PC-3 (cell line): Measurements from ENCODE around the gene ATF7. TPM values are rescaled to one million over a fixed set of nuclear protein-coding genes. Genes with fewer than 3 reads are reported as not detected.
A peak's percentile ranks its signal among the peaks of the same experiment; 100 is the strongest.

ENCODE experiments used
- ATAC-seq: fragments of 200-7000 bp; cut with Tn5 transposase; 2 replicates; pipeline ENCODE4 v1.9.1; 2020; ENCODE audit warnings: mild to moderate bottlenecking, moderate library complexity
- BruUV-seq: library from RNA; stranded (reverse); fragments of 400-500 nt; replicated peaks from 2 replicates; lab custom pipeline; 2021; lab: Mats Ljungman, UMichigan
- CTCF ChIA-PET: fragments of 300-600 bp; sonication (Branson Sonifier 250); formaldehyde crosslinking; loops from one replicate; lab custom pipeline; 2022; ENCODE audit warnings: antibody characterized with exemption; lab: Charles Lee
- POLR2A ChIA-PET: fragments of 300-600 bp; sonication (Branson Sonifier 250); formaldehyde crosslinking; loops from one replicate; lab custom pipeline; 2022; ENCODE audit warnings: antibody characterized with exemption; ENCODE audit not compliant: unreplicated experiment; lab: Charles Lee
- DNase-seq: peaks from one replicate; pipeline ENCODE4 v3.0.0-alpha.2; 2015
- H2AFZ ChIP-seq: fragments of 300-600 bp; sonication (generic); 2 replicates; pipeline ENCODE4 v1.6.0; 2016; ENCODE audit warnings: antibody characterized with exemption, low read length
- H3F3A ChIP-seq: fragments of 300-600 bp; sonication (generic); one replicate; pipeline ENCODE4 v1.6.0; 2017; ENCODE audit warnings: antibody characterized with exemption, low read length, control low read depth, mild to moderate bottlenecking; ENCODE audit not compliant: unreplicated experiment
- H3K27ac ChIP-seq: fragments of 300-600 bp; sonication (generic); 2 replicates; pipeline ENCODE4 v1.5.1; 2016; ENCODE audit warnings: mild to moderate bottlenecking, low read length
- H3K27me3 ChIP-seq: fragments of 300-600 bp; sonication (generic); 2 replicates; pipeline ENCODE4 v1.6.1; 2016; ENCODE audit warnings: low read length, mixed read lengths
- H3K36me3 ChIP-seq: fragments of 300-600 bp; sonication (generic); 2 replicates; pipeline ENCODE4 v1.6.1; 2016; ENCODE audit warnings: low read depth, mixed run types, low read length, mixed read lengths
- H3K4me1 ChIP-seq: fragments of 300-600 bp; sonication (generic); 2 replicates; pipeline ENCODE4 v1.5.1; 2016; ENCODE audit warnings: low read length; ENCODE audit not compliant: insufficient read depth
- H3K4me2 ChIP-seq: fragments of 300-600 bp; sonication (generic); 2 replicates; pipeline ENCODE4 v1.6.0; 2016; ENCODE audit warnings: low read length
- H3K4me3 ChIP-seq: fragments of 300-600 bp; sonication (generic); 2 replicates; pipeline ENCODE4 v1.5.1; 2016; ENCODE audit warnings: mild to moderate bottlenecking, low read length, mixed read lengths
- H3K79me2 ChIP-seq: fragments of 300-600 bp; sonication (generic); 2 replicates; pipeline ENCODE4 v1.6.1; 2017; ENCODE audit warnings: low read length, mixed read lengths
- H3K9ac ChIP-seq: fragments of 300-600 bp; sonication (generic); 2 replicates; pipeline ENCODE4 v1.6.0; 2016; ENCODE audit warnings: mild to moderate bottlenecking, low read length
- H3K9me2 ChIP-seq: fragments of 300-600 bp; sonication (generic); replicated peaks from 2 replicates; pipeline ENCODE4 v1.6.1; 2016; ENCODE audit warnings: mixed run types, low read length, mixed read lengths
- H3K9me3 ChIP-seq: fragments of 300-600 bp; sonication (generic); 2 replicates; pipeline ENCODE4 v1.6.1; 2016; ENCODE audit warnings: low read length, mixed read lengths
- H4K20me1 ChIP-seq: fragments of 300-600 bp; sonication (generic); 2 replicates; pipeline ENCODE4 v1.6.1; 2016; ENCODE audit warnings: low read length, mixed read lengths
- CTCF ChIP-seq: fragments of 300-600 bp; sonication (generic); conservative IDR thresholded peaks from 2 replicates; pipeline ENCODE4 v1.5.1; 2017; ENCODE audit warnings: antibody characterized with exemption, low read depth, mild to moderate bottlenecking, low read length
- EZH2 ChIP-seq: fragments of 300-600 bp; sonication (generic); IDR thresholded peaks from one replicate; pipeline ENCODE4 v1.6.1; 2017; ENCODE audit warnings: antibody characterized with exemption, mild to moderate bottlenecking, low read length; ENCODE audit not compliant: unreplicated experiment
- EZH2phosphoT487 ChIP-seq: fragments of 300-600 bp; sonication (generic); IDR thresholded peaks from 2 replicates; pipeline ENCODE4 v1.6.1; 2018; ENCODE audit warnings: mild to moderate bottlenecking, antibody characterized with exemption, low read length, borderline replicate concordance
- intact Hi-C: fragments of 100-400 bp; cut with micrococcal nuclease; formaldehyde crosslinking; loops from 2 replicates; pipeline ENCODE4 v1.9.0; 2023
- total RNA-seq: library from RNA; depleted of rRNA; stranded (reverse); fragments of >200 nt; gene quantifications from 2 replicates; pipeline ENCODE4 v1.2.3, GENCODE V29; 2014

The ATF7 gene
- total RNA-seq, 1 experiment from 2014 or later: 7.9 TPM

- ATAC-seq (peak; percentile 31), DNase-seq (peak; percentile 53)
- intact Hi-C loops: no loop called here
- Histone ChIP-seq H3K4me3 (no peak overlapping the region), H3K36me3 (peaks cover 21% of the 10 kb centered on the region; the same call in 1 of the 2 replicates), H3K4me2 (no peak overlapping the region), H3K79me2 (peaks cover 27% of the 10 kb centered on the region), H3K27me3 (no peaks in the 10 kb centered on the region), H3K27ac (peak overlapping the region; percentile 42), H3K9me3 (no peaks in the 10 kb centered on the region), H2AFZ (no peak overlapping the region), H3K9ac (0 out of 2 replicates have a peak overlapping the region, but pooled peaks have one; percentile 20), H3K9me2 (no peaks in the 10 kb centered on the region), H3F3A (no peaks in the 10 kb centered on the region), H4K20me1 (no peaks in the 10 kb centered on the region), H3K4me1 (peaks cover 28% of the 10 kb centered on the region)
- CTCF ChIA-PET: interaction anchor here (0.6 to 0.7 kb wide), 2 partner anchors 24 to 186 kb away, joined by 5 to 9 read pairs; no protein-coding TSS in a partner anchor
- POLR2A ChIA-PET: no interaction called here
- TF ChIP-seq EZH2phosphoT487 (no peak), CTCF (no peak), EZH2 (no peak)
- BruUV-seq: no TSS peak
Observed at GRCh38 chr12:53505555-53506449, 120.4 kb downstream of the ATF7 start.

GRCh38 chr12:53505086-53505485 is 121.1 kb downstream of the ATF7 start:
- no peaks in the 10 kb centered on the region for H3K9me2 ChIP-seq
- ATAC-seq (peak; percentile 2; the same call in 1 of the 2 replicates), DNase-seq (peak; percentile 59)
- H2AFZ ChIP-seq: no peak overlapping the region
- H3K36me3 ChIP-seq: peaks cover 21% of the 10 kb centered on the region; the same call in 1 of the 2 replicates
- no peaks in the 10 kb centered on the region for H3F3A ChIP-seq
- H3K27me3 ChIP-seq: no peaks in the 10 kb centered on the region
- intact Hi-C loops: no loop called here
- no peaks in the 10 kb centered on the region for H3K9me3 ChIP-seq
- POLR2A ChIA-PET: no interaction called here
- peak overlapping the region; percentile 42 for H3K27ac ChIP-seq
- 0 out of 2 replicates have a peak overlapping the region, but pooled peaks have one; percentile 20 for H3K9ac ChIP-seq
- H3K79me2 ChIP-seq: peaks cover 27% of the 10 kb centered on the region
- TF ChIP-seq CTCF (no peak), EZH2phosphoT487 (no peak), EZH2 (no peak)
- no peaks in the 10 kb centered on the region for H4K20me1 ChIP-seq
- CTCF ChIA-PET: interaction anchor here (0.6 to 0.7 kb wide), 2 partner anchors 23 to 95 kb away, joined by 3 to 9 read pairs; no protein-coding TSS in a partner anchor
- peaks cover 32% of the 10 kb centered on the region for H3K4me1 ChIP-seq
- H3K4me2 ChIP-seq: no peak overlapping the region
- no peak overlapping the region for H3K4me3 ChIP-seq
- no TSS peak for BruUV-seq
